HCT116 (cell line): ENCODE measurements around the gene METTL21C. TPM values are rescaled to one million over a fixed set of nuclear protein-coding genes. Genes with fewer than 3 reads are reported as not detected.

Experiments used
- ATAC-seq: fragments of 200-7000 bp; cut with Tn5 transposase; 2 replicates; pipeline ENCODE4 v1.9.1; 2020; ENCODE audit warnings: mild to moderate bottlenecking, moderate library complexity
- Bru-seq: library from RNA; stranded (reverse); fragments of 400-500 nt; gene quantifications from one replicate; lab custom pipeline; 2021; lab: Mats Ljungman, UMichigan
- BruChase-seq, 2 experiments: library from RNA; stranded (reverse); fragments of 400-500 nt; gene quantifications; one replicate each; lab custom pipeline; 2021; lab: Mats Ljungman, UMichigan
- BruUV-seq: library from RNA; stranded (reverse); fragments of 400-500 nt; replicated peaks from 2 replicates; lab custom pipeline; 2021; lab: Mats Ljungman, UMichigan
- CTCF ChIA-PET: fragments of 300-600 bp; sonication (Branson Sonifier 250); formaldehyde crosslinking; loops from one replicate; lab custom pipeline; 2021; ENCODE audit warnings: antibody characterized with exemption; lab: Charles Lee
- POLR2A ChIA-PET: fragments of 300-600, 350-600 bp; sonication (Branson Sonifier 250); formaldehyde crosslinking; loops from one replicate; lab custom pipeline; 2021; ENCODE audit warnings: antibody characterized with exemption; lab: Charles Lee
- RAD21 ChIA-PET, 2 experiments: fragments of 300-600 bp; sonication (Branson Sonifier 250); formaldehyde crosslinking; loops; one replicate each; lab custom pipeline; 2023; ENCODE audit warnings: low total read pairs in 2 of 2; ENCODE audit not compliant: uncharacterized antibody in 2 of 2, unreplicated experiment in 2 of 2, low non-redundant PET in 1 of 2; lab: Charles Lee
- DNase-seq: peaks from one replicate; pipeline ENCODE4 v3.0.0-alpha.2; 2010; ENCODE audit warnings: low read depth, low spot score
- H2AFZ ChIP-seq: fragments of 200-600 bp; shearing (Covaris generic), sonication (generic); 2 replicates; pipeline ENCODE4 v1.6.1; 2017; ENCODE audit warnings: low read depth, mixed run types, mixed read lengths, antibody characterized with exemption, low read length; ENCODE audit not compliant: poor library complexity, severe bottlenecking
- H3K27ac ChIP-seq: 2 replicates; pipeline ENCODE4 v1.5.1; 2012; ENCODE audit warnings: low read depth, low read length
- H3K27me3 ChIP-seq: fragments of 200-600 bp; sonication (generic); 2 replicates; pipeline ENCODE4 v1.6.1; 2016; ENCODE audit warnings: mixed run types, low read length, mixed read lengths; ENCODE audit not compliant: insufficient read depth
- H3K36me3 ChIP-seq, 2 experiments: fragments of 200-500 bp in 1 of 2; fragments of 200-600 bp in 1 of 2; sonication (Bioruptor generic) in 1 of 2; sonication (generic) in 1 of 2; 2 replicates each; pipeline versions ENCODE4 v1.5.1 to v1.6.1; 2014 to 2016; ENCODE audit warnings: low read length in 2 of 2, inconsistent platforms in 1 of 2, mixed read lengths in 1 of 2, mixed run types in 1 of 2; ENCODE audit not compliant: insufficient read depth in 2 of 2, control insufficient read depth in 1 of 2
- H3K4me1 ChIP-seq, 2 experiments: fragments of 200-600 bp in 1 of 2; sonication (generic) in 1 of 2; 2 replicates each; pipeline versions ENCODE4 v1.5.1 to v1.6.1; 2012 to 2017; ENCODE audit warnings: low read length in 2 of 2, inconsistent platforms in 1 of 2, mild to moderate bottlenecking in 1 of 2, mixed read lengths in 1 of 2, mixed run types in 1 of 2, moderate library complexity in 1 of 2; ENCODE audit not compliant: insufficient read depth in 2 of 2, control insufficient read depth in 1 of 2
- H3K4me2 ChIP-seq: fragments of 200-600 bp; sonication (generic); 2 replicates; pipeline ENCODE4 v1.6.1; 2017; ENCODE audit warnings: mixed run types, low read length, mixed read lengths
- H3K4me3 ChIP-seq, 2 experiments: fragments of 200-600 bp in 1 of 2; sonication (generic) in 1 of 2; replicated peaks in 1 of 2; 2 replicates each; pipeline ENCODE4 v1.5.1; 2011 to 2016; ENCODE audit warnings: low read length in 2 of 2, control low read depth in 1 of 2, low read depth in 1 of 2, mild to moderate bottlenecking in 1 of 2, mixed read lengths in 1 of 2, mixed run types in 1 of 2
- H3K79me2 ChIP-seq: fragments of 200-600 bp; sonication (generic); 2 replicates; pipeline ENCODE4 v1.6.1; 2017; ENCODE audit warnings: mild to moderate bottlenecking, mixed run types, low read length, moderate library complexity, mixed read lengths; ENCODE audit not compliant: insufficient read depth
- H3K9ac ChIP-seq: fragments of 200-600 bp; sonication (generic); 2 replicates; pipeline ENCODE4 v1.6.1; 2016; ENCODE audit warnings: low read length, mixed read lengths
- H3K9me2 ChIP-seq: fragments of 200-600 bp; sonication (generic), shearing (Covaris generic); 2 replicates; pipeline ENCODE4 v1.6.1; 2017; ENCODE audit warnings: mixed run types, mild to moderate bottlenecking, moderate library complexity; ENCODE audit not compliant: insufficient read depth
- H3K9me3 ChIP-seq, 2 experiments: fragments of 200-500 bp in 1 of 2; fragments of 200-600 bp in 1 of 2; sonication (Bioruptor generic) in 1 of 2; sonication (generic) in 1 of 2; 2 replicates each; pipeline ENCODE4 v1.6.1; 2014 to 2017; ENCODE audit warnings: low read length in 2 of 2, mixed read lengths in 2 of 2, inconsistent platforms in 1 of 2, low read depth in 1 of 2, mild to moderate bottlenecking in 1 of 2, mixed run types in 1 of 2, moderate library complexity in 1 of 2; ENCODE audit not compliant: control insufficient read depth in 1 of 2, insufficient read depth in 1 of 2
- H4K20me1 ChIP-seq: fragments of 200-600 bp; sonication (generic), shearing (Covaris generic); 2 replicates; pipeline ENCODE4 v1.6.1; 2017; ENCODE audit warnings: mixed run types, mild to moderate bottlenecking, moderate library complexity; ENCODE audit not compliant: insufficient read depth
- CEBPB ChIP-seq: IDR thresholded peaks from 2 replicates; pipeline ENCODE4 v1.6.1; 2012; ENCODE audit warnings: low read depth
- ELF1 ChIP-seq: IDR thresholded peaks from 2 replicates; pipeline ENCODE4 v1.6.1; 2012; ENCODE audit warnings: low read depth, borderline replicate concordance
- EZH2phosphoT487 ChIP-seq: fragments of 200-600 bp; IDR thresholded peaks from 2 replicates; pipeline ENCODE4 v1.6.1; 2018; ENCODE audit warnings: antibody characterized with exemption, borderline replicate concordance
- FOSL1 ChIP-seq: IDR thresholded peaks from 2 replicates; pipeline ENCODE4 v1.6.1; 2012; ENCODE audit warnings: low read depth
- POLR2A ChIP-seq: IDR thresholded peaks from 2 replicates; pipeline ENCODE4 v1.7.0; 2011; ENCODE audit warnings: borderline replicate concordance; ENCODE audit not compliant: insufficient read depth, insufficient read length; ENCODE audit errors: extremely low read depth
- REST ChIP-seq: IDR thresholded peaks from 2 replicates; pipeline ENCODE4 v1.6.1; 2012; ENCODE audit warnings: low read depth
- SIN3A ChIP-seq: IDR thresholded peaks from 2 replicates; pipeline ENCODE4 v1.6.1; 2012; ENCODE audit warnings: low read depth
- ZBTB33 ChIP-seq: IDR thresholded peaks from 2 replicates; pipeline ENCODE4 v1.6.1; 2011; ENCODE audit warnings: mild to moderate bottlenecking, low read length, moderate library complexity; ENCODE audit not compliant: insufficient replicate concordance; ENCODE audit errors: extremely low read depth
- ZFX ChIP-seq: fragments of 450-650 bp; IDR thresholded peaks from 2 replicates; pipeline ENCODE4 v1.6.1; 2017
- ZNF274 ChIP-seq: fragments of 200-500 bp; sonication (Bioruptor generic); IDR thresholded peaks from 2 replicates; pipeline ENCODE4 v1.6.1; 2014; ENCODE audit warnings: mild to moderate bottlenecking, low read depth, low read length, inconsistent platforms
- intact Hi-C: fragments of 100-400 bp; cut with micrococcal nuclease; formaldehyde crosslinking; loops from 2 replicates; pipeline ENCODE4 v1.10.0; 2022
- long read RNA-seq: library from polyadenylated mRNA; unstranded; transcript quantifications from one replicate; pipeline ENCODE4 v2.0.0, GENCODE V29; 2021; ENCODE audit not compliant: unreplicated experiment
- polyA plus RNA-seq: library from polyadenylated mRNA; unstranded; fragments of >200 nt; gene quantifications from 2 replicates; pipeline ENCODE4 v1.2.1, GENCODE V29; 2012; ENCODE audit warnings: missing spikeins
- total RNA-seq: library from RNA; stranded (reverse); gene quantifications from one replicate; pipeline ENCODE4 v1.2.1, GENCODE V29; 2021; ENCODE audit not compliant: unreplicated experiment
- TF ChIP-seq, protein P1 (sequence below), 3 experiments: fragments of 200-600 bp in 1 of 3; sonication (generic) in 1 of 3; IDR thresholded peaks in 2 of 3; conservative IDR thresholded peaks in 1 of 3; 2 replicates each; pipeline ENCODE4 v1.5.1; 2012 to 2017; ENCODE audit warnings: low read depth in 2 of 3, low read length in 2 of 3, antibody characterized with exemption in 1 of 3, borderline replicate concordance in 1 of 3, control low read depth in 1 of 3, mild to moderate bottlenecking in 1 of 3, mixed read lengths in 1 of 3, mixed run types in 1 of 3, moderate library complexity in 1 of 3; ENCODE audit not compliant: insufficient read depth in 1 of 3

The METTL21C gene
- total RNA-seq (not detected), Bru-seq, nascent RNA (not detected), BruChase-seq, experiment 1, labeled RNA remaining after a 6-hour chase (not detected), BruChase-seq, experiment 2, labeled RNA remaining after a 2-hour chase (not detected)
- polyA plus RNA-seq = not detected in 2 replicates
- long read RNA-seq = 0 reads

DNA sequence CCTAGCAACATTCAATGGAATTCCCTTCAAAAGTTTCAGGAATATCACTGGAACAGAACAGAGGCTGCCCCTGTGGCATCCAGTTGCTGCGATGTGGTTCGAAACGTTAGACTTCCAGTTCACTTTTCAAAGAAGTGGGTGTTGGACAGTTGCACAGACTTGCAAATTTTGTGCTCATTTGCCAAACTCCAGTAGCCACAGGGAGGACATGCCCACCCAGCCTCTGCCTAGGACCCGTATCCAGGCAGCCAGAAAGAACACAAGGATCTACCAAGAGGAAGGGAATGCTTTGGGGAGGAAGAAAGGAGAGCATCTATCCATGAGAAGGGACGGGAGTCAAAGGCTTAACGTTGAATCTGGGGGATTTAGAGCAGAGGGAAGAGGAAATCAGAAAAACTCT is at the start of gene METTL21C:
TSS of gene METTL21C (minus strand) at position 108 of the 400 bp plus-strand sequence. CDS start 546 bp downstream, outside the sequence.
- Histone ChIP-seq H4K20me1 (no peaks in the 10 kb centered on the region), H3K9ac (no peak within 1 kb of the TSS), H3K4me3 (no peak within 1 kb of the TSS), H3K79me2 (no peaks in the 10 kb centered on the region), H3K36me3 (no peaks in the 10 kb centered on the region), H3K9me3 (no peaks in the 10 kb centered on the region; a peak in 2 of 4 replicates), H3K4me2 (no peak within 1 kb of the TSS)
- DNase-seq = no peak
- ChIA-PET CTCF (no interaction called here), POLR2A (no interaction called here), RAD21 (no interaction called here)
- intact Hi-C loops = no loop called here
- TF ChIP-seq ZFX = no peak
- TF ChIP-seq REST = no peak
- no peak for TF ChIP-seq EZH2phosphoT487
- TF ChIP-seq ZNF274 = no peak
- TF ChIP-seq ELF1 = no peak
- TF ChIP-seq, protein P1, sequence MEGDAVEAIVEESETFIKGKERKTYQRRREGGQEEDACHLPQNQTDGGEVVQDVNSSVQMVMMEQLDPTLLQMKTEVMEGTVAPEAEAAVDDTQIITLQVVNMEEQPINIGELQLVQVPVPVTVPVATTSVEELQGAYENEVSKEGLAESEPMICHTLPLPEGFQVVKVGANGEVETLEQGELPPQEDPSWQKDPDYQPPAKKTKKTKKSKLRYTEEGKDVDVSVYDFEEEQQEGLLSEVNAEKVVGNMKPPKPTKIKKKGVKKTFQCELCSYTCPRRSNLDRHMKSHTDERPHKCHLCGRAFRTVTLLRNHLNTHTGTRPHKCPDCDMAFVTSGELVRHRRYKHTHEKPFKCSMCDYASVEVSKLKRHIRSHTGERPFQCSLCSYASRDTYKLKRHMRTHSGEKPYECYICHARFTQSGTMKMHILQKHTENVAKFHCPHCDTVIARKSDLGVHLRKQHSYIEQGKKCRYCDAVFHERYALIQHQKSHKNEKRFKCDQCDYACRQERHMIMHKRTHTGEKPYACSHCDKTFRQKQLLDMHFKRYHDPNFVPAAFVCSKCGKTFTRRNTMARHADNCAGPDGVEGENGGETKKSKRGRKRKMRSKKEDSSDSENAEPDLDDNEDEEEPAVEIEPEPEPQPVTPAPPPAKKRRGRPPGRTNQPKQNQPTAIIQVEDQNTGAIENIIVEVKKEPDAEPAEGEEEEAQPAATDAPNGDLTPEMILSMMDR (IDR thresholded peaks at IDR 0.05 in 2 of 3, conservative IDR thresholded peaks at IDR 0.05 in 1 of 3; ENCODE audit: borderline replicate concordance in 1 of 3, insufficient read depth in 1 of 3, low read depth in 2 of 3, low read length in 2 of 3) = no peak
- TF ChIP-seq FOSL1 = no peak
- TF ChIP-seq POLR2A = no peak
- no peak for TF ChIP-seq CEBPB
- no peak for TF ChIP-seq ZBTB33
- TF ChIP-seq SIN3A = no peak
- TF ChIP-seq, all 23 proteins: peak for 0
- Histone ChIP-seq H3K27ac (no peak within 1 kb of the TSS), H3K27me3 (peaks cover 31% of the 10 kb centered on the region), H2AFZ (no peak within 1 kb of the TSS), H3K4me1 (no peaks in the 10 kb centered on the region), H3K9me2 (no peaks in the 10 kb centered on the region)
- no peak for ATAC-seq
- BruUV-seq = no TSS peak
